ENCODE data around the gene TWF2.

- no peak for TF ChIP-seq GATA3 (IDR thresholded peaks at IDR 0.05; ENCODE audit: low read depth, low read length)
- TF ChIP-seq GATA2 (IDR thresholded peaks at IDR 0.05; ENCODE audit: low read depth, low read length) = no peak
Observed at GRCh38 chr3:52218026-52218425, 20.9 kb downstream of the TWF2 start.
